Ureter (tissue), 1 donor: ENCODE results near the gene ZMIZ2. TPM values are rescaled to one million over a fixed set of nuclear protein-coding genes. Genes with fewer than 3 reads are reported as not detected.
"Not testable (repeated sequence)": the region's sequence is repeated elsewhere in the genome, so short reads cannot be mapped to it uniquely, and the experiment has no call there.

Experiments
- DNase-seq: peaks from one replicate; pipeline ENCODE4 v3.0.0-alpha.2; 2020; ENCODE audit warnings: low spot score
- total RNA-seq: library from RNA; stranded (reverse); gene quantifications from one replicate; pipeline ENCODE4 v1.2.4, GENCODE V29; 2023
- donor health status: DM: yes; HTN: yes; CAD: no.

Gene ZMIZ2
- total RNA-seq, 1 donor from 2014 or later: 116 TPM

- no peak for DNase-seq
Observed at GRCh38 chr7:44727158-44727936, 21.3 kb upstream of the ZMIZ2 start.

GRCh38 chr7:44727937-44728262 is 20.7 kb upstream of the ZMIZ2 start:
- no peak for DNase-seq

- no peak for DNase-seq
Observed at GRCh38 chr7:44729949-44730590, 18.6 kb upstream of the ZMIZ2 start.

- not testable (repeated sequence) for DNase-seq
Observed at GRCh38 chr7:44732971-44733370, 15.7 kb upstream of the ZMIZ2 start.

- DNase-seq: no peak
Observed at GRCh38 chr7:44733708-44734481, 14.8 kb upstream of the ZMIZ2 start.

- DNase-seq: no peak
Observed at GRCh38 chr7:44735403-44736165, 13.1 kb upstream of the ZMIZ2 start.

GRCh38 chr7:44736896-44737295 is 11.8 kb upstream of the ZMIZ2 start:
- no peak for DNase-seq

- DNase-seq: no peak
Observed at GRCh38 chr7:44738051-44738723, 10.5 kb upstream of the ZMIZ2 start.

GRCh38 chr7:44738876-44739665 is 9.6 kb upstream of the ZMIZ2 start:
- DNase-seq: no peak

- DNase-seq: no peak
Observed at GRCh38 chr7:44740055-44740454, 8.6 kb upstream of the ZMIZ2 start.

- no peak for DNase-seq
Observed at GRCh38 chr7:44743750-44744149, 4.9 kb upstream of the ZMIZ2 start.

- DNase-seq: no peak
Observed at GRCh38 chr7:44748948-44749731, 493 bp downstream of the ZMIZ2 start.

- no peak for DNase-seq
Observed at GRCh38 chr7:44749992-44750391, 1.3 kb downstream of the ZMIZ2 start.

- DNase-seq: no peak
Observed at GRCh38 chr7:44750424-44750823, 1.8 kb downstream of the ZMIZ2 start.

- no peak for DNase-seq
Observed at GRCh38 chr7:44750921-44751571, 2.4 kb downstream of the ZMIZ2 start.

GRCh38 chr7:44752822-44753221 is 4.2 kb downstream of the ZMIZ2 start:
- no peak for DNase-seq

- DNase-seq: no peak
Observed at GRCh38 chr7:44754802-44755697, 6.4 kb downstream of the ZMIZ2 start.
